NCI-H1092 (cell line): ENCODE measurements around the gene RNU6-9.
A peak's percentile ranks its signal among the peaks of the same experiment; 100 is the strongest.

Source experiments
- DNase-seq: peaks from one replicate; lab custom pipeline; 2025; lab: John Stamatoyannopoulos, UW

Gene RNU6-9

GRCh38 chr19:899336-900042 lies 6.2 kb downstream of the RNU6-9 start:
- no peak for DNase-seq

DNA sequence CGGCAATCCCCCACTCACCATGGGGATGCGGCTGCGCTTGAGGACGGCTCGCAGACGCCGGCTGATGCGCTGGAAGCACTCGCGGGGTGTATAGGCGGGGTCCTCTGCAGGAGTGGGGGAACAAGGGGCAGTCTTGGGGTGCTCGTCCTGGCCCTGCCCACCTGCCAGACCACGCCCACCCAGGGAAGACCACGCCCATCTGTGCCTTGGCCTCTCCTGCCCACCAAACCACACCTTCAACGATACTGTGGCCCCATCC lies 6.7 kb downstream of the RNU6-9 start:
- DNase-seq = no peak

DNA sequence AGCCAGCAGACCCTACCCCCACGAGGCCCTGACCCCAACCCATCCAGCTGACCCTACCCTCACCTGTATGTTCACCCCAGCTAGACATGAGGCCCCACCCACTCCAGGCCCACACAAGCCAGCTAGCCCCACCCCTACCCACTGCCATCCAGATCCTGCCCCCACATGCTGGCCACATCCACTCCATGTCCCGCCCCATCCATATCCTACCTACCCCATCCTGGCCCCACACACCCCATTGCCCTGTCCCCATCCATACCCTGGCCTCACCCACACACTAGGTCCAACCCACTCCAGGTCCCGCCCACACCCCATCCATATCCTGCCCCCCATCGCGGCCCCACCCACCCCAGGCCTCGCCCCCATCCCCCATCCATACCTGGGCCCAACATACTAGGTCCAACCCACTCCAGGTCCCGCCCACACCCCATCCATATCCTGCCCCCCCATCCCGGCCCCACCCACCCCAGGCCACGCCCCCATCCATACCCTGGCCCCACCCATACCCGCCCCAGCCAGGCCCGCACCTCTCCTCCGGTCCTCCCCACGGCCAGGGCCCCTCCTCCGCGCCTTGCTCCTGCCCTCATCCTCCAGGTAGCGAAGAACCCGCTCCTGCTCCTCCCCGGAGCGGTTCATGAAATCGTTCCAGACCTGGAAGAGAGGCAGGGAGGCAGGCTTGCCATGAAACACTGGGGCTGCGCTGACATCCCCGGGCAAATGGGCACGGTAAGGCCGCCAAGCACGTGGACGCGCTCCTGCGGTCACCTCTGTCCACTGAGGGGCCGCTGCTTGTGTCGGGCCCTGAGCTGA lies 7.2 kb downstream of the RNU6-9 start:
- no peak for DNase-seq

- no peak for DNase-seq
These were observed 8.2 kb downstream of the RNU6-9 start for GRCh38 chr19:901216-902092.

DNA sequence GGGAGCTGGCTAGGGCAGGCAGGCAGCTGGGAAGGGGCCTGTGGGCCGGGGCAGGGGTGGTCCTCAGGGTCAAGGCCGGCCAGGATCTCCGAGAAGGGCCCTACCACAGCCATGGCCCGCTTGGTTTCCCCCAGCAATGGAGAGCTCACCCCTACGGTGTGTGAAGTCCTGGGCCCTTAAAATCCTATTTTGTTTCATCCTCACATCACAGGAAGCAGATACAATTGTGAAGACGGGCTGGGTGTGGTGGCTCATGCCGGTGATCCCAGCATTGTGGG lies 8.7 kb downstream of the RNU6-9 start:
- DNase-seq = no peak

GRCh38 chr19:902446-903226 lies 9.4 kb downstream of the RNU6-9 start:
- DNase-seq = no peak

GRCh38 chr19:903266-903797 lies 10.0 kb downstream of the RNU6-9 start:
- no peak for DNase-seq

DNA sequence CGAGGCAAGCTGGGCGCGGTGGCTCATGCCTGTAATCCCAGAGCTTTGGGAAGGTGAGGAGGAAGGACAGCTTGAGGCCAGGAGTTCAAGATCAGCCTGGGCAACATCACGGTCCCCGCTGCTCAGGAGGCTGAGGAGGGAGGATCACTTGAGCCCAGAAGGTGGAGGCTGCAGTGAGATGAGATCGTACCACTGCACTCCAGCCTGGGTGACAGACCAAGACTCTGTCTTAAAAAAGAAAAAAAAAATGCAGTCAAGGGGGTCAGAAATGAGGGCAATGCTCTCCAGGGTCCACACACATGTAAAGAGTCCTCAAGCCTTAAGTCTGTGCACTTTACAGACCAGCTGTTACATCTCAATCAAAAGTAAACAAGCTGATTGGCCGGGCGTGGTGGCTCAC lies 11.3 kb downstream of the RNU6-9 start:
- DNase-seq = no peak

DNA sequence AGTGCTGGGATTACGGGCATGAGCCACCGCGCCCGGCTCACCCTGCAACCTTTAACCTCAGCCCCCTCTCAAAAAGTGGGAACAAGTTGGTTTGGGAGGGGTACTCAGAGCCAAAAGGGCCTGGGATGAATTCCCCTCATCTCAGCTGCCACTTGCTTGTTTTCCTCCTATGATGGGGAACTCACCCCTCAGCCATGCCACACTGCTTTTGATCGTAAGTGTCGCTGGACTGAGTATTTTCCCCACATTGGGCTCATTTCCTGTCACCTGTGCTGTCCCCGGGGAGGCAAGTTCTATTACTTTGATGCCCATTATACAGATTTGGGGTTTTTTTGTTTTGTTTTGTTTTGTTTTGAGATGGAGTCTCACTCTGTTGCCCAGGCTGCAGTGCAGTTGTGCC lies 13.2 kb downstream of the RNU6-9 start:
- no peak for DNase-seq

DNA sequence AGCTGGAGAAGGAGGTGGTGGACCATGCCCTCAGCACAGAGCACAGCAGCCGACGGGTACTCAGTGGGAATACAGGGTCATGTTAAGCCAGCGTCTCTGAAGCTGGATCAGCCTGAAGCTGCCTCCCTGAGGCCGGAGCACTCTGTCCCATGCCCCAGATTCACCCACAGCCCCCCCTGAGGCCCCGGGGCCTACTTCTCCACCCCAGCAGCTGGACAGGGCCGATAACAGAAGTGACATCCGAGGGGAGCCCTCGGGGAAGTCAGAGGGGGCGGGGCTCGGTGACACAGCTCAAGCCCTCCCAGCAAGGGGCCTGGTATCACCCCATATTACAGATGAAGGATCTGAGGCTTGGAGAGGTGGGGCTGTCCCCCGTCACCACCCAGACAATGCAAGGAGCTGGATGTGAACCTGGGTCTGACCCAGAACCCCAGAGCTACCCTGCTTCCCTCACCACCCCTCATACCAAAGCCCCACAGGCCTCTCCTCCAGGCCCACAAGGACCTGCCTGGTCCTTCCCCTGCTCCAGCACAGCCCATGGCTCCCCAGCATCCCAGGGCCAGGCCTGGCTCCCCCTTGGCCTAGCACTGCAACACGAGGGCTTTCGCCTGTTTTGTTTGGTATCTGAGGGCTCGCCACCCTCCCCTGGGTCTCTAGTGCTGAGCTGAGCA lies 14.0 kb downstream of the RNU6-9 start:
- DNase-seq = no peak

- DNase-seq = no peak
These were observed 18.1 kb downstream of the RNU6-9 start for GRCh38 chr19:911197-912033.

DNA sequence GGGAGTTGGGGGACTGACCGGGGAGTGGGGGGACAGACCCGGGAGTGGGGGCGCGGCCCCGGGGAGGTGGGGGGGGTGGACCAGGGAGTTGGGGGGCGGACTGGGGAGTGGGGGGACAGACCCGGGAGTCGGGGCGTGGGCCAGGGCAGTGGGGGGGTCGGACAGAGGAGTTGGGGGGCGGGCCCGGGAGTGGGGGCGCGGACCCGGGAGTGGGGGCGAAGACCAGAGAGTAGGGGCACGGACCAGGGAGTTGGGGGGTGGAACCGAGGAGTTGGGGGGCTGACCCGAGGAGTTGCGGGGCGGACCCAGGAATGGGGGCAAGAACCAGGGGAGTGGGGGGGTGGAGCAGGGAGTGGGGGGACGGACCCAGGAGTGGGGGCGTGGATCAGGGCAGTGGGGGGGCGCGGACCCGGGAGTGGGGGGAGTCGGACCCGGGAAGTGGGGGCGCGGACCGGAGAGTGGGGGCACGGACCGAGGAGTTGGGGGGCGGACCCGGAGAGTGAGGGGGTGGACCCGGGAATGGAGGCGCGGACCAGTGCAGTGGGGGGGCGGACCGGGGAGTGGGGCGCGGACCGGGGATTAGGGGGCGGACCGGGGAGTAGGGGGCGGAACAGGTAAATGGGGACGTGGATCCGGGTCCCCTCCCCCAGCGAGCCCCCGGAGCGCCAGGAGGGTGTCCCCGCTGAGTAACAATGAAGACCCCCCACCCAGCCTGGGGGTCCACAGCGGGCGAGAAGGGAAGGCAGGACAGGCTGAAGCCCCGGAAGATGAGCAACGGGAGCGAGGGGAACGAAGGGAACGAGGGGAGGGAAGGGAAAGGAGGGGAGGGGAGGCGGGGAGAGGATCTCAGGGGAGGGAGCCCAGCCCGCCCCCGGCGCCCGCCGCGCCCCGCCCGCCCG lies 19.1 kb downstream of the RNU6-9 start:
- no peak for DNase-seq

DNA sequence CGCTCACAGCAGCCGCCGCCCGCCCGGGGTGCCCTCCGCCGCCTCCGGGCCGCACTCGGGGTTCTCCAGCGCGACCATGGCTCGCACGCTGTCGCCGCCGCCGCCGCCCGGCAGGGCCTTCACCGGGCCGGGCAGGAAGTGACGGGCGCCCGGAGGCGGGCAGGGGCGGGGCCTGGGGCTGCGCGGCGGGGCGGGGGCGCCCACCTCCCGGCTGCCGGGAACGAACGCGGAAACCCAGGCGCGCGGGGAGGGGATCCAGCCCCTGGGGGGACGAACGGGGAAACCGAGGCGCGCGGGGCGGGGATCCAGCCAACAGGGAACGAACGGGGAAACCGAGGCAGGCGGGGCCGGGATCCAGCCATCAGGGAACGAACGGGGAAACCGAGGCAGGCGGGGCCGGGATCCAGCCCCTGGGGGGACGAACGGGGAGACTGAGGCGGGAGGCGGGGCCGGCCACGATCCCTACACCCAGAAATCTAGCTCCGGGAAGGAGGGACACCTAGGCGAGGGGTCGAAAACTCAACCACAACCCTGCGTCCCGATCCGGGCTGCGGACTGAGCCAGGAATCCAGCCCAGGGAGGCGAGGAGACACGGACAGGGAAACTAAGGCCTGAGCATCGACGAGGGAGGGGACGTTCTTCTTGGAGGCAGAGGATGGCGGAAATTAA lies 19.9 kb downstream of the RNU6-9 start, which contains the start of gene R3HDM4:
R3HDM4 (minus strand) TSS at position 140 of the 669 bp plus-strand sequence; CDS start at position 78, 62 bp downstream.
- DNase-seq = peak; percentile 35

- DNase-seq = no peak
These were observed 23.5 kb downstream of the RNU6-9 start for GRCh38 chr19:916645-917322.

DNA sequence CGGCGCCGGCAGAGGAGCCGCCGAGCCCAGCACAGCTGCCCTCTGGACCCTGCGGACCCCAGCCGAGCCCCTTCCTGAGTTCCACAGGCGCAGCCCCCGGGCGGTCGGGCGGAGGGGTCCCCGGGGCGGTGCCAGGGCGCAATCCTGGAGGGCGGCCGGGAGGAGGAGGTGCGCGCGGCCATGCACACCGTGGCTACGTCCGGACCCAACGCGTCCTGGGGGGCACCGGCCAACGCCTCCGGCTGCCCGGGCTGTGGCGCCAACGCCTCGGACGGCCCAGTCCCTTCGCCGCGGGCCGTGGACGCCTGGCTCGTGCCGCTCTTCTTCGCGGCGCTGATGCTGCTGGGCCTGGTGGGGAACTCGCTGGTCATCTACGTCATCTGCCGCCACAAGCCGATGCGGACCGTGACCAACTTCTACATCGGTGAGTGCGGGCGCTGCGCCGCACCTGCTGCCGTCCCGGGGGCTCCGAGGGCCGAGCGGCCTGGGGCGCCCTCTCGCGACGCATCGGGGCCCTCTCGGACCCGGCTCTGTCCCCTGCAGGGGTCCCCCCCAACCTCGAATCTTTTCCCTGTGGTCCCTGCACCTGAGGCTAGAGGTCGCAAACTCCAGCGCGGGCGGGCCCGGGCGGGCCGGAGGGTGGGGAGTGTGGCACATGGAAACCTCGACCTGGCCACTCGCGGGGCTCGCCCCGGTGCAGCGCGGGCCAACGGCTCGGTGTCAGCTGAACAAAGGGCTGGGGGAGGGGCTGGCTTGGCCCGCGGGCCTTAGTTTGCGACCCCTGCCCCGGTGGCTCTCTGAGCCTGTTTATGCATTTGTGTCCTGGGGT lies 24.3 kb downstream of the RNU6-9 start, which contains the start of gene KISS1R:
KISS1R (plus strand) TSS at position 11 of the 829 bp plus-strand sequence; CDS start at position 181, 170 bp downstream.
- no peak for DNase-seq

GRCh38 chr19:918152-918437 lies 24.8 kb downstream of the RNU6-9 start:
- no peak for DNase-seq

DNA sequence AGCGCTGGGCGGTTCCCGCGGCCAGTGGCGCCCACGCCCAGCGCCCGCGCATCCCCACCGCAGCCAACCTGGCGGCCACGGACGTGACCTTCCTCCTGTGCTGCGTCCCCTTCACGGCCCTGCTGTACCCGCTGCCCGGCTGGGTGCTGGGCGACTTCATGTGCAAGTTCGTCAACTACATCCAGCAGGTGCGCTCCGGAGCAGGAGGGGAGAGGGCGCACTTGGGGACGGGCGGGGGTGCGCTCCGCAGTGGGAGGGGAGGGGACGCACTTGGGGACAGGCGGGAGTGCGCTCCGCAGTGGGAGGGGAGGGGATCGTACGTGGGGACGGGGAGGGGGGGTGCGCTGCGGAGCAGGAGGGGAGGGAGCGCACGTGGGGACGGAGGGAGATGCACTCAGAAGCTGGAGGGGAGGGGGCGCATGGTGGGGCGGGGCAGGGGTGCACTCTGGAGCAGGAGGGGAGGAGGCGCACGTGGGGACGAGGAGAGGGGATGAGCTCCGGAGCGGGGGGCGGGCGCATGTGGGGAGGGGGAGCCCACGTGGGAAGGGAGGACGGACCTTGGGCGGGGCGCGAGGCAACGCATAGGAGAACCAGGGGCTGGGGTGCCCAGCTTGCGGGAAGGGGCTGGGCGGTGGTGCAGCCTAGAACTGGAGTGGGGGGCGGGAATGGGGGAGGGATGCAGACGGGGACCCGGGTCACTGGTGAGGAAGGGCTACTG lies 25.4 kb downstream of the RNU6-9 start:
- DNase-seq = no peak
